Measurements from ENCODE around the gene KCNA2.

KCNA2 gene

DNA sequence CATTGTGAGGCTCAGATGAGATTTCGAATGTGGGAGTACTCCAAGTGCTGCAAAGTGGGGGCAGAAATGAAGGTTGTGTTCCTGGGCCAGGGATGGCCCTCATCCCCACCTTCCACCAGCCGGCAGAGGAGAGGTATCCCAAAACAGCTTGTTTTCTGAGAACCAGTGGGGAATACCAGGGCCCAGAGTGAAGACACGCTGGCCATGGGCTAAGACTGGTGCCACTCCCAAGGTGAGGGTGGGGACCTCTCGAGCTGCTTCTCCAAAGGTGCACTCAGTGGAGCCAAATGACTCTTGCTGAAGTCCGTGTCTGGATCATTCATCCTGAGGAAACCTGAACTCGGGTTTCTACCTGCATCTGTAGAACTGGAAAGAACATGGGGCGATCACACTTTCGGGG is 22.1 kb downstream of the KCNA2 start:
- DNase-seq (ENCODE audit: low read depth), result no peak
- TF ChIP-seq, protein P1, sequence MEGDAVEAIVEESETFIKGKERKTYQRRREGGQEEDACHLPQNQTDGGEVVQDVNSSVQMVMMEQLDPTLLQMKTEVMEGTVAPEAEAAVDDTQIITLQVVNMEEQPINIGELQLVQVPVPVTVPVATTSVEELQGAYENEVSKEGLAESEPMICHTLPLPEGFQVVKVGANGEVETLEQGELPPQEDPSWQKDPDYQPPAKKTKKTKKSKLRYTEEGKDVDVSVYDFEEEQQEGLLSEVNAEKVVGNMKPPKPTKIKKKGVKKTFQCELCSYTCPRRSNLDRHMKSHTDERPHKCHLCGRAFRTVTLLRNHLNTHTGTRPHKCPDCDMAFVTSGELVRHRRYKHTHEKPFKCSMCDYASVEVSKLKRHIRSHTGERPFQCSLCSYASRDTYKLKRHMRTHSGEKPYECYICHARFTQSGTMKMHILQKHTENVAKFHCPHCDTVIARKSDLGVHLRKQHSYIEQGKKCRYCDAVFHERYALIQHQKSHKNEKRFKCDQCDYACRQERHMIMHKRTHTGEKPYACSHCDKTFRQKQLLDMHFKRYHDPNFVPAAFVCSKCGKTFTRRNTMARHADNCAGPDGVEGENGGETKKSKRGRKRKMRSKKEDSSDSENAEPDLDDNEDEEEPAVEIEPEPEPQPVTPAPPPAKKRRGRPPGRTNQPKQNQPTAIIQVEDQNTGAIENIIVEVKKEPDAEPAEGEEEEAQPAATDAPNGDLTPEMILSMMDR (conservative IDR thresholded peaks at IDR 0.05; ENCODE audit: low read depth, low read length), result no peak

DNA sequence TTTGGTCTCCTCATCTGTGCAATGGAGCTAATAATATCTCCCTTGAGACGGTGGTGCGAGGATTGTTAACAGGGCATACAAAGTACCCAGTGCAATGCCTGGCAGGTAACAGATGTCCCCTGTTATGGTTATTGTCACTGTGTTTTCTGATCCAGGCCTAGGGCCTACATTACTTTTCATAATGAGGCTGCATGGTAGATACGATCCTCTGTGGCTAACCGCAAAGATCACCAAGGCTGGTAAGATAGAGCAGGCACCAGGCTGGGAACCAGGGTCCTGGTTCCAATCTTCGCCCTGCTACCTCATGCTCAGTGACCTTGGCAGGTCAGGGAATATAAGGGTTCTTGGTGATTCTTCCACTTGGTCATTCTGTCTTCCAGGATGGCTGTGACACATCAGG is 22.7 kb downstream of the KCNA2 start:
- TF ChIP-seq, protein P1 (conservative IDR thresholded peaks at IDR 0.05; ENCODE audit: low read depth, low read length), result no peak
- H3K4me3 ChIP-seq (ENCODE audit: low read length), result no peak overlapping the region
- no peak for DNase-seq (ENCODE audit: low read depth)

More for the DNA sequence above, 22.1 kb downstream of the KCNA2 start:
- H3K4me3 ChIP-seq (ENCODE audit: low read length), result no peak overlapping the region

DNA sequence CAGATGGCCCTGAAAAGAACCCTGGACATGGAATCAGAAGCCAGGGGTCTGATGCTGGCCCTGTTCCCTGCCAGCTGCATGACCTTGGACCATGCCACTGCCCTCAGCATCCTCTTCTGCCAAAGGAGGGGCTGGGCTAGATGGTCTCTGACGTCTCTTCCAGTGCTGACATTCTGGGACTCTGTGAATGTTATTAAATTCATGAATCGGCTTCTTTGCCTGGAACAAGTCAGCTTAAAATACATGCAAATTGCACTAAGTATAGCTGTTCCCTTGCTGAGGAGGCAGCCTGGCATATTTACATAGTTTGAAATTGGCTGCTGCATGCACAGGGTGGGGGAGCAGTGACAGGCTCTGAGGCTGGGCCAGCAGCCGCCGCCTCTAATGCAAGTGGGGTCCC is 23.8 kb downstream of the KCNA2 start:
- no peak overlapping the region for H3K4me3 ChIP-seq (ENCODE audit: low read length)
- TF ChIP-seq, protein P1 (conservative IDR thresholded peaks at IDR 0.05; ENCODE audit: low read depth, low read length), result no peak
- no peak for DNase-seq (ENCODE audit: low read depth)

DNA sequence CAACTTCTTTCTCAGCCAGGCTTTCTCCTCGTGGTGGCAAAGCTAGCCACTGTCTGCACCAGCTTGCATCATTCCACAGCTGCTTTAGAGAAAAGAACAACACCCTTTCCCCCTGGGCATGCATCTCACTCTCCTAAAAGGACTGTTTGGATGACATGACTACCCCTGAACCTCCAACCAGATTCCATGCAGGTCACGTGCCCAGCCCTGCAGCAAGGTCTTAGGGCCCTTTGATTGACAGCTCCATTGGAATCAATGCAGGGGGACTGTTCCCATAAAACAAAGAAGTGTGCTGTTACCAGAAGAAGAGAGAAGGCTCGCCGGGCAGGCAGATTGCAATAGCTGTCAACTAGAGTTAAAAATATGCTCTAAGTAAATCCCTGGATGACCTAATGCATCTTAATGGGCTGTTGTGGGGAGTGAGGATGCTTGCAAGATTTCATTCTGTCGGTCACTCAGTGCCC is 24.4 kb downstream of the KCNA2 start:
- no peak for DNase-seq (ENCODE audit: low read depth)
- TF ChIP-seq, protein P1 (conservative IDR thresholded peaks at IDR 0.05; ENCODE audit: low read depth, low read length), result no peak
- H3K4me3 ChIP-seq (ENCODE audit: low read length), result no peak overlapping the region

DNA sequence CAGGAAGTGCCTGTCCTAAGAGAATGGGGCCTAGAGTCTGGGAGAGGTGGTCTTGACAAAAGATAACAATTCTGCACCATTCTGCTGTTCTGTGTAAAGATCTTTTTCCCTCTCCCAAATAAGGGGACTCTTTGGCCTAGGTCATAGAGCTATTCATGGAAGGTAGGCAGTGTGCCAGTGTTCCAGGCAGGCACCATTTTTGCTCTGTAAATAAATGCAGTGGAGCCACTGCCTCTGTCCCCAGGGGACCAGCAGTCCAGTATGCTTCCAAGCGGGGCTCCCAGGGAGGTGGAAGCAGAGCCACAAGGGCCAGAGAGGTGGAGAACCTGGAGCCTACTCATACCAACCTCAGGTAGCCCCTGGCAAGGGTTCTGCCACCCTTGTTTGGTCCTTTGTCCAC is 25.9 kb downstream of the KCNA2 start:
- DNase-seq (ENCODE audit: low read depth), result no peak
- TF ChIP-seq, protein P1 (conservative IDR thresholded peaks at IDR 0.05; ENCODE audit: low read depth, low read length), result no peak

DNA sequence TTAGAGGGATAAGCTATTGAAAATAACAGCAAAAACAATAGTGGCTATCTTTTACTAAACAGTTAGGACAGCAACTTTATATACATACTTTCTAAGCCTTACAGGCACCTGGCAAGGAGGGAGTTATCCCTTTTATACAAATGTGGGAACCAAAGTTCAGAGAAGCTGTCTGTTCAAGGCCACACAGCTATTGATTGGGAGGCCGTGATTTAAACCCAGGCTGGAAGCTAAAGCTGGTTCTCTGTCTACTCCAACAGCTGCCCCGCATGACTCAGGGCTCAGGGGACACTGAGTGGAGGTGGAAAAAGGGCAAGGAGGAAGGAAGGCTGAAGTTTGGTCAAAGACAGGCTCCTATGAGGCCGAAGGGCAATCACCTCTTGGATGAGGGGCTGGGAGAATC is 26.7 kb downstream of the KCNA2 start:
- H3K4me3 ChIP-seq (ENCODE audit: low read length), result no peak overlapping the region
- TF ChIP-seq, protein P1 (conservative IDR thresholded peaks at IDR 0.05; ENCODE audit: low read depth, low read length), result no peak
- no peak for DNase-seq (ENCODE audit: low read depth)

More for the DNA sequence above, 25.9 kb downstream of the KCNA2 start:
- no peak overlapping the region for H3K4me3 ChIP-seq (ENCODE audit: low read length)

DNA sequence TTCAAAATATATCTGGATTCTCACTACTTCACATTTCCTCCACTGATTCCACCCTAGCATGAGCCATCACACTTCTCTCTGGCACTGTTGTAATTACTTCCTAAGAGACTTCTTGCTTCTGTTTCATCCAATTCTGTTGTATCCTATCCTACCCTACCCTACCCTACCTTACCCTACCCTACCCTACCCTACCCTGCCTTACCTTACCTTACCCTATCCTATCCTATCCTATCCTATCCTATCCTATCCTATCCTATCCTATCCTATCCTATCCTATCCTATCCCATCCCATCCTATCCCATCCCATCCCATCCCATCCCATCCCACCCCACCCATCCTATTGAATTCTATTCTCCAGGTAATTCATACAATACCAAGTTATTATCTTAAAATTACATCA is 29.7 kb downstream of the KCNA2 start:
- H3K4me3 ChIP-seq (ENCODE audit: low read length), result no peak overlapping the region
- TF ChIP-seq, protein P1 (conservative IDR thresholded peaks at IDR 0.05; ENCODE audit: low read depth, low read length), result no peak

More for the DNA sequence above, 29.7 kb downstream of the KCNA2 start:
- DNase-seq (ENCODE audit: low read depth), result no peak

Data from retinal pigment epithelial cell (primary cell).